DND-41 (cell line): Measurements from ENCODE around the gene VTI1B.

Experiments
- EZH2 ChIP-seq: IDR thresholded peaks from 3 replicates; pipeline ENCODE4 v1.6.1; 2012; ENCODE audit warnings: borderline replicate concordance, low read depth, mild to moderate bottlenecking, moderate library complexity, low read length, inconsistent platforms; ENCODE audit not compliant: severe bottlenecking
- TF ChIP-seq, protein P1 (sequence below): IDR thresholded peaks from 2 replicates; pipeline ENCODE4 v1.5.1; 2012; ENCODE audit warnings: borderline replicate concordance, low read length, moderate library complexity, mild to moderate bottlenecking; ENCODE audit not compliant: poor library complexity, severe bottlenecking; ENCODE audit errors: extremely low read depth

DNA sequence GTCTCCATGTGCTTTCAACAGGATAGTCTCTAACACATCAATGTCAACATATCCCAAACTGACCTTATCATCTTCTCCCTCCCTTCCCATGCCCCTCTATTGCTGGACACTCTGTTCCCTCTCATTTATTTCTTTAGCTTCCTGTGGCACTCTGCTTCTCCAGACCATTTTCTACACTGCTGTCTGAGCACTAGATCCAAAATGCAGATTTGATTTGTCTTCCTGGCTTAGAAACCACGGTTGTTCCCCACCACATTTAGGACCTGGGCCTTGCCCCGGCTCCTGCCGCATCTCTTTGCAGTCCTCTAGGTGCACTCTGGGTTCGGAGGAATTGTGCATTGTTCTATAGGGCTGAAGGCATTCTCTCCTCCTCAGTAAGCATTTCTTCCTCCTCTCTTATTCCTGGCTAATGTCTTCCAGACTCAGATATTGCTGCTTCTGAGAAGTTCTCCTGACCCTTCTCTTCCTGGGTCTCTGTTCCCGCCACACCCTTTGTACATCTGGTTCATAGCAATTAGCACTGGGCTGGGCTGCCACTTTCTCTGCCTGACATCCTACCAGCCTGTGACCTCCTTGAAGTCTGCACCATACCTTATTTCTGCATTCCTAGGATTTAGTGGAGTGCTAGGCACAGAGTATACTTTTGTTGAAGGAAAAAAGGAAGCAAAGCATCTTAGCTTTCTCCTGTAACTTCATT lies 40.8 kb downstream of the VTI1B start:
- TF ChIP-seq, protein P1, sequence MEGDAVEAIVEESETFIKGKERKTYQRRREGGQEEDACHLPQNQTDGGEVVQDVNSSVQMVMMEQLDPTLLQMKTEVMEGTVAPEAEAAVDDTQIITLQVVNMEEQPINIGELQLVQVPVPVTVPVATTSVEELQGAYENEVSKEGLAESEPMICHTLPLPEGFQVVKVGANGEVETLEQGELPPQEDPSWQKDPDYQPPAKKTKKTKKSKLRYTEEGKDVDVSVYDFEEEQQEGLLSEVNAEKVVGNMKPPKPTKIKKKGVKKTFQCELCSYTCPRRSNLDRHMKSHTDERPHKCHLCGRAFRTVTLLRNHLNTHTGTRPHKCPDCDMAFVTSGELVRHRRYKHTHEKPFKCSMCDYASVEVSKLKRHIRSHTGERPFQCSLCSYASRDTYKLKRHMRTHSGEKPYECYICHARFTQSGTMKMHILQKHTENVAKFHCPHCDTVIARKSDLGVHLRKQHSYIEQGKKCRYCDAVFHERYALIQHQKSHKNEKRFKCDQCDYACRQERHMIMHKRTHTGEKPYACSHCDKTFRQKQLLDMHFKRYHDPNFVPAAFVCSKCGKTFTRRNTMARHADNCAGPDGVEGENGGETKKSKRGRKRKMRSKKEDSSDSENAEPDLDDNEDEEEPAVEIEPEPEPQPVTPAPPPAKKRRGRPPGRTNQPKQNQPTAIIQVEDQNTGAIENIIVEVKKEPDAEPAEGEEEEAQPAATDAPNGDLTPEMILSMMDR = no peak
- TF ChIP-seq EZH2 = no peak
